22Rv1 (cell line): ENCODE results near the gene APCS.

Experiments used
- ZFX ChIP-seq: fragments of 450-650 bp; IDR thresholded peaks from 2 replicates; pipeline ENCODE4 v1.6.1; 2017; ENCODE audit warnings: antibody characterized with exemption, borderline replicate concordance
- TF ChIP-seq, protein P1 (sequence below): fragments of 450-650 bp; IDR thresholded peaks from 2 replicates; pipeline ENCODE4 v1.5.1; 2017; ENCODE audit warnings: mild to moderate bottlenecking

DNA sequence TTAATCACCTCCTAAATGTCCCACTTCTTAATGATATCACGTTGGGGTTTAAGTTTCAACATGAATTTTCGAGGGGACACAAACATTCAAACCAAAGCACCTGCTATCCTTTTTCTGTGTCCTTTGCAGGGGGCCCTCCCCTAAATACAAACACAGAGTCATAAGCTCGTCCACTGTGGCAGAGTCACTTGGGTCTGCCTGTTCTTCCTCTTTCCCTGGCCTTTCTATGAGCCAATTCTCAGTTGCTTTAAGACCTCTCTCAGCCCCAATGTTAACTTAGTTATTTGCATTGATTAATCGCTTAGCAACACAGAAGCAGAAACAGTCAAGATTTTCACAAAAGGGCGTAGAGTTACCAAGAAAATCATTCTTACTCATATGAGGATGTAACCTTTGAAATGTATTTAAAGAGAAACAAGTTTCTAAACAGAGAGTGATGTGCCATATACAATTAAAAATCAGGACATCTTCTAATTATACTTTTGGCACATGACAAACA lies 14.9 kb downstream of the APCS start:
- TF ChIP-seq, protein P1, sequence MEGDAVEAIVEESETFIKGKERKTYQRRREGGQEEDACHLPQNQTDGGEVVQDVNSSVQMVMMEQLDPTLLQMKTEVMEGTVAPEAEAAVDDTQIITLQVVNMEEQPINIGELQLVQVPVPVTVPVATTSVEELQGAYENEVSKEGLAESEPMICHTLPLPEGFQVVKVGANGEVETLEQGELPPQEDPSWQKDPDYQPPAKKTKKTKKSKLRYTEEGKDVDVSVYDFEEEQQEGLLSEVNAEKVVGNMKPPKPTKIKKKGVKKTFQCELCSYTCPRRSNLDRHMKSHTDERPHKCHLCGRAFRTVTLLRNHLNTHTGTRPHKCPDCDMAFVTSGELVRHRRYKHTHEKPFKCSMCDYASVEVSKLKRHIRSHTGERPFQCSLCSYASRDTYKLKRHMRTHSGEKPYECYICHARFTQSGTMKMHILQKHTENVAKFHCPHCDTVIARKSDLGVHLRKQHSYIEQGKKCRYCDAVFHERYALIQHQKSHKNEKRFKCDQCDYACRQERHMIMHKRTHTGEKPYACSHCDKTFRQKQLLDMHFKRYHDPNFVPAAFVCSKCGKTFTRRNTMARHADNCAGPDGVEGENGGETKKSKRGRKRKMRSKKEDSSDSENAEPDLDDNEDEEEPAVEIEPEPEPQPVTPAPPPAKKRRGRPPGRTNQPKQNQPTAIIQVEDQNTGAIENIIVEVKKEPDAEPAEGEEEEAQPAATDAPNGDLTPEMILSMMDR, result no peak
- TF ChIP-seq ZFX, result no peak
